ENCODE measurements around the gene RNASE12. TPM values are rescaled to one million over a fixed set of nuclear protein-coding genes. Genes with fewer than 3 reads are reported as not detected.
"Not testable (repeated sequence)": the region's sequence is repeated elsewhere in the genome, so short reads cannot be mapped to it uniquely, and the experiment has no call there.

RNASE12 gene
- total RNA-seq, 1 experiment from 2014 or later: not detected

DNA sequence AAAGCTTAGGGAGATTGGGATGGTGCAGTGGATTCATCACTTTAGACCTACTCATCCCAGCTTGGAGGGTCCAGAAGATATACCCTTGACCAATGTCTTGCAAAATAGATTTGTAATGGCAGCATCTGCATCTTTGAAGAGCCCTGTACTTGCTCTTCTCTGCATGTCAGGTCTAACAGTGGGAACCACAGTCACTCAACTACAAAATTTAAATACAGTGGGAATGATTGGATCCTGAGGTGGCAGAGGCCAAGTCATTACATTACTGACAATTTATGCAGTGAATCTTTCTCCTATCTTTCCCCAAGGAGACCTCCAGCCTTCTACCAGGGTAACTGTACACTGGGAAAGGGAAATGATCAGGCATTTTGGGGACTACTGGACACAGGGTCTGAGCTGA, 22.1 kb downstream of the RNASE12 start:
- Histone ChIP-seq H3K9me3 (ENCODE audit: low read depth, low read length, poor library complexity, severe bottlenecking) (no peaks in the 10 kb centered on the region), H3K27me3 (replicated peaks; ENCODE audit: insufficient read depth, low read depth, low read length, poor library complexity) (no peaks in the 10 kb centered on the region), H3K27ac (ENCODE audit: low read depth, low read length, poor library complexity, severe bottlenecking) (no peak overlapping the region), H3K36me3 (ENCODE audit: insufficient read depth, low read length, poor library complexity, severe bottlenecking) (no peaks in the 10 kb centered on the region), H3K4me3 (ENCODE audit: low read depth, low read length, poor library complexity, severe bottlenecking) (no peak overlapping the region), H3K4me1 (ENCODE audit: insufficient read depth, low read length, poor library complexity, severe bottlenecking) (no peaks in the 10 kb centered on the region)
- no peak for TF ChIP-seq EZH2 (IDR thresholded peaks at IDR 0.05; ENCODE audit: borderline replicate concordance, low read depth, low read length, poor library complexity, severe bottlenecking)
- TF ChIP-seq, protein P1, sequence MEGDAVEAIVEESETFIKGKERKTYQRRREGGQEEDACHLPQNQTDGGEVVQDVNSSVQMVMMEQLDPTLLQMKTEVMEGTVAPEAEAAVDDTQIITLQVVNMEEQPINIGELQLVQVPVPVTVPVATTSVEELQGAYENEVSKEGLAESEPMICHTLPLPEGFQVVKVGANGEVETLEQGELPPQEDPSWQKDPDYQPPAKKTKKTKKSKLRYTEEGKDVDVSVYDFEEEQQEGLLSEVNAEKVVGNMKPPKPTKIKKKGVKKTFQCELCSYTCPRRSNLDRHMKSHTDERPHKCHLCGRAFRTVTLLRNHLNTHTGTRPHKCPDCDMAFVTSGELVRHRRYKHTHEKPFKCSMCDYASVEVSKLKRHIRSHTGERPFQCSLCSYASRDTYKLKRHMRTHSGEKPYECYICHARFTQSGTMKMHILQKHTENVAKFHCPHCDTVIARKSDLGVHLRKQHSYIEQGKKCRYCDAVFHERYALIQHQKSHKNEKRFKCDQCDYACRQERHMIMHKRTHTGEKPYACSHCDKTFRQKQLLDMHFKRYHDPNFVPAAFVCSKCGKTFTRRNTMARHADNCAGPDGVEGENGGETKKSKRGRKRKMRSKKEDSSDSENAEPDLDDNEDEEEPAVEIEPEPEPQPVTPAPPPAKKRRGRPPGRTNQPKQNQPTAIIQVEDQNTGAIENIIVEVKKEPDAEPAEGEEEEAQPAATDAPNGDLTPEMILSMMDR (conservative IDR thresholded peaks at IDR 0.05; ENCODE audit: low read depth, low read length): no peak
- intact Hi-C loops (cut with micrococcal nuclease; ENCODE audit: unreplicated experiment): no loop called here
- POLR2A ChIA-PET (ENCODE audit: low non-redundant PET): no interaction called here
- no peak for DNase-seq (ENCODE audit: low spot score)
- no TSS peak for BruUV-seq (replicated peaks)
- CTCF ChIA-PET: no interaction called here

DNA sequence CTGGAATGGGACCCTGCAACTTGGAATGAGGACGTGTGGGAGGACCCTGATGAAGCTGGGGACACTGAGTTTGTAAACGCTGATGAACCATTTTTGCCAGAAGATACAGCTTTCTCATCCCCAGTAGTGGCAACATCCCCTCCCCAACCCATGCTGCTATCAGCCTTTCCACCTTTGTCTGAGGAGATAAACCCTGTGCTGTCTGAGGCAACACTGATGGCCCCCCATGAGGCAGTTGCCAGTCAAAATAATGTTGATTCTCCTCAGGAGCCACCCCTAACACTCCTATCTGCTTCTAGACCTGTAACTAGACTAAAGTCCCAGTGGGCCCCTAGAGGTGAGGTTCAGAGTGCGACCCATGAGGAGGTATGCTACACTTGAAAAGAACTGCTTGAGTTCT, 22.8 kb downstream of the RNASE12 start:
- no peak for DNase-seq (ENCODE audit: low spot score)
- CTCF ChIA-PET: no interaction called here

GRCh38 chr14:20567199-20567598, 24.0 kb downstream of the RNASE12 start:
- intact Hi-C loops (cut with micrococcal nuclease; ENCODE audit: unreplicated experiment); H3K27ac ChIP-seq (ENCODE audit: low read depth, low read length, poor library complexity, severe bottlenecking); DNase-seq (ENCODE audit: low spot score); POLR2A ChIA-PET (ENCODE audit: low non-redundant PET); CTCF ChIA-PET; H3K4me3 ChIP-seq (ENCODE audit: low read depth, low read length, poor library complexity, severe bottlenecking); BruUV-seq (replicated peaks); H3K9me3 ChIP-seq (ENCODE audit: low read depth, low read length, poor library complexity, severe bottlenecking); H3K36me3 ChIP-seq (ENCODE audit: insufficient read depth, low read length, poor library complexity, severe bottlenecking); H3K27me3 ChIP-seq (replicated peaks; ENCODE audit: insufficient read depth, low read depth, low read length, poor library complexity); H3K4me1 ChIP-seq (ENCODE audit: insufficient read depth, low read length, poor library complexity, severe bottlenecking): not testable (repeated sequence)

More for the DNA sequence above, 22.8 kb downstream of the RNASE12 start:
- POLR2A ChIA-PET (ENCODE audit: low non-redundant PET): no interaction called here
- no peaks in the 10 kb centered on the region for H3K9me3 ChIP-seq (ENCODE audit: low read depth, low read length, poor library complexity, severe bottlenecking)
- no peaks in the 10 kb centered on the region for H3K27me3 ChIP-seq (replicated peaks; ENCODE audit: insufficient read depth, low read depth, low read length, poor library complexity)
- H3K4me3 ChIP-seq (ENCODE audit: low read depth, low read length, poor library complexity, severe bottlenecking): no peak overlapping the region
- no peaks in the 10 kb centered on the region for H3K4me1 ChIP-seq (ENCODE audit: insufficient read depth, low read length, poor library complexity, severe bottlenecking)
- H3K36me3 ChIP-seq (ENCODE audit: insufficient read depth, low read length, poor library complexity, severe bottlenecking): no peaks in the 10 kb centered on the region
- TF ChIP-seq, protein P1 (conservative IDR thresholded peaks at IDR 0.05; ENCODE audit: low read depth, low read length): no peak
- TF ChIP-seq EZH2 (IDR thresholded peaks at IDR 0.05; ENCODE audit: borderline replicate concordance, low read depth, low read length, poor library complexity, severe bottlenecking): no peak
- intact Hi-C loops (cut with micrococcal nuclease; ENCODE audit: unreplicated experiment): no loop called here
- no peak overlapping the region for H3K27ac ChIP-seq (ENCODE audit: low read depth, low read length, poor library complexity, severe bottlenecking)
- no TSS peak for BruUV-seq (replicated peaks)

GRCh38 chr14:20564501-20564997, 26.6 kb downstream of the RNASE12 start:
- Histone ChIP-seq H3K9me3 (ENCODE audit: low read depth, low read length, poor library complexity, severe bottlenecking) (no peaks in the 10 kb centered on the region), H3K4me3 (ENCODE audit: low read depth, low read length, poor library complexity, severe bottlenecking) (no peak overlapping the region), H3K4me1 (ENCODE audit: insufficient read depth, low read length, poor library complexity, severe bottlenecking) (no peaks in the 10 kb centered on the region), H3K36me3 (ENCODE audit: insufficient read depth, low read length, poor library complexity, severe bottlenecking) (no peaks in the 10 kb centered on the region), H3K27me3 (replicated peaks; ENCODE audit: insufficient read depth, low read depth, low read length, poor library complexity) (no peaks in the 10 kb centered on the region), H3K27ac (ENCODE audit: low read depth, low read length, poor library complexity, severe bottlenecking) (no peak overlapping the region)
- intact Hi-C loops (cut with micrococcal nuclease; ENCODE audit: unreplicated experiment): no loop called here
- no TSS peak for BruUV-seq (replicated peaks)
- no peak for DNase-seq (ENCODE audit: low spot score)
- ChIA-PET POLR2A (ENCODE audit: low non-redundant PET) (no interaction called here), CTCF (no interaction called here)
- TF ChIP-seq EZH2 (IDR thresholded peaks at IDR 0.05; ENCODE audit: borderline replicate concordance, low read depth, low read length, poor library complexity, severe bottlenecking): no peak
- TF ChIP-seq, protein P1 (conservative IDR thresholded peaks at IDR 0.05; ENCODE audit: low read depth, low read length): no peak
